NCI-H526 treated with DMSO at 0.1 percent for 48 hours (cell line): ENCODE measurements around the gene UGT1A1.
"Not testable (repeated sequence)": the region's sequence is repeated elsewhere in the genome, so short reads cannot be mapped to it uniquely, and the experiment has no call there.

ENCODE experiments used
- DNase-seq: peaks from one replicate; lab custom pipeline; 2025; lab: John Stamatoyannopoulos, UW

UGT1A1 gene

GRCh38 chr2:233760043-233760442 lies at the start of gene UGT1A1:
Gene UGT1A1, plus strand, starts transcription at chr2:233760270. Its CDS starts 18 bp downstream, at chr2:233760288.
- no peak for DNase-seq

DNA sequence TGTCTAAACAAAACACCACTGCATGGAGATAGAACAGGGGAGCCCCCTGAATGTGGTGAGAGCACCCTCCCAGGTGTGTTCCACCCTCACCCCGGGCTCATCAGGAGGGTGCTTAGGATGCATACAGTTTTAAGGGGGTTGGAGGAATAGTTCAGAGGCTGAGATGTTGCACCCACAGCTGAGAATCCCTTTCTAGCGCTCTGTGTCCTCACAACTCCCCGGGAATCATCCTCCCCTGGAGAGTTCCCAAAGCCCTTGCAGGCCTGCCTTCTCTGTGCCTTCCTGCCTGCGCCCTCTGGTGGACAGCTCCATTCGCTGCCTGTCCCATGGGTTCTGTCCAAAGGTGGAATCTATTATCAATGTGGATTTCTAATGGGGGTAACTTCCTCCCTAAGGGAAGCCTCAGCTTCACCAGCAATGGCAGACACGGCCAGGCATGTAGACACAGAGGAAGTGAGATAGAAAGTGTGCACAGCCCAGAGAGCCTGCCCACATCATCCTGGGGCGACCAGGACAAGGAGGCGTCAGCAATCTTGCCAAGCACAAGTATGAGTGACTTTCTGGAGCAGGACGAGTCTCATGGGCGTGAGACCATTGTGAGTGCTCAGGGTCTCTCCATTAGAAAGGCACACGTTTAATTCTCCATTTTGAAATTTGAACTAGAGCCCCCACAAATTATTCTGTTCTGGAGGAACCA lies 48.6 kb upstream of the UGT1A1 start:
- DNase-seq, result peak; percentile 5

DNA sequence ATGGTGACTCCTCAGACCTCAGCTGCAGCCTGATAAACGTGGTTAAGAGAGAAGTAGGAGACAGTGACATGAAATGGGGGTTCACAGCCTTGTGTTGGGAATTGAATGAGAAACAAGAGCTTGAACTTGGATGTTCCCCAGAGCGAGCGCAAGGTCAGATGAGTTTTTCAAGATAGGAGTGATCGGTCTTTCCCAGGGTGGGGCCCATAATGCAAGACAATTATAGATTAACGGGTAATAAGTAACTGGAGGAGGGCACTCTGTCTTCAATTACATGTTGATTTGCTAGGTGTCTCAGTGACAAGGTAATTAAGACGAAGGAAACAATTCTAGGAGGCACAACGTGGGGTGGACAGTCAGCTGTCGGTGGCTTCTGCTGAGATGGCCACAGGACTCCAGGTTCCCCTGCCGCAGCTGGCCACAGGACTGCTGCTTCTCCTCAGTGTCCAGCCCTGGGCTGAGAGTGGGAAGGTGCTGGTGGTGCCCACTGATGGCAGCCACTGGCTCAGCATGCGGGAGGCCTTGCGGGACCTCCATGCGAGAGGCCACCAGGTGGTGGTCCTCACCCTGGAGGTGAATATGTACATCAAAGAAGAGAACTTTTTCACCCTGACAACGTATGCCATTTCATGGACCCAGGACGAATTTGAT lies 47.3 kb upstream of the UGT1A1 start, which contains the start of gene UGT1A5:
Gene UGT1A5, plus strand, starts transcription at position 297 of the 651 bp plus-strand sequence. Its CDS starts 85 bp downstream, at position 382.
- no peak for DNase-seq

GRCh38 chr2:233713262-233713615 lies 46.8 kb upstream of the UGT1A1 start:
- DNase-seq, result no peak

- DNase-seq, result no peak
These were observed 45.9 kb upstream of the UGT1A1 start for GRCh38 chr2:233714121-233714520.

DNA sequence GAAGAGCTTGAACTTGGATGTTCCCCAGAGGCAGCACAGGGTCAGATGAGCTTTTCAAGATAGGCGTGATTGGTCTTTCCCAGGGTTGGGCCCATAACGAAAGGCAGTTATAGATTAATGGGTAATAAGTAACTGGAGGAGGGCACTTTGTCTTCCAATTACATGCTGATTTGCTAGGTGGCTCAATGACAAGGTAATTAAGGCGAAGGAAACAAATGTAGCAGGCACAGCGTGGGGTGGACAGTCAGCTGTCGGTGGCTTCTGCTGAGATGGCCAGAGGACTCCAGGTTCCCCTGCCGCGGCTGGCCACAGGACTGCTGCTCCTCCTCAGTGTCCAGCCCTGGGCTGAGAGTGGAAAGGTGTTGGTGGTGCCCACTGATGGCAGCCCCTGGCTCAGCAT lies 41.5 kb upstream of the UGT1A1 start, which contains the start of gene UGT1A4:
Gene UGT1A4, plus strand, starts transcription at position 185 of the 400 bp plus-strand sequence. Its CDS starts 85 bp downstream, at position 270.
- DNase-seq, result no peak

DNA sequence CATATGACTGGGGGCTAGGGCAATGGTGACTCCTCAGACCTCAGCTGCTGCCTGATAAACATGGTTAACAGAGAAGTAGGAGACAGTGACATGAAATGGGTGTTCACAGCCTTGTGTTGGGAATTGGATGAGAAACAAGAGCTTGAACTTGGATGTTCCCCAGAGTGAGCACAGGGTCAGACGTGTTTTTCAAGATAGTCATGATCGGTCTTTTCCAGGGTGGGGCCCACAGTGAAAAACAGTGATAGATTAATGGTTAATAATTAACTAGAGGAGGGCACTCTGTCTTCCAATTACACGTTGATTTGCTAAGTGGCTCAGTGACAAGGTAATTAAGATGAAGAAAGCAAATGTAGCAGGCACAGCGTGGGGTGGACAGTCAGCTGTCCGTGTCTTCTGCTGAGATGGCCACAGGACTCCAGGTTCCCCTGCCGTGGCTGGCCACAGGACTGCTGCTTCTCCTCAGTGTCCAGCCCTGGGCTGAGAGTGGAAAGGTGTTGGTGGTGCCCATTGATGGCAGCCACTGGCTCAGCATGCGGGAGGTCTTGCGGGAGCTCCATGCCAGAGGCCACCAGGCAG lies 31.3 kb upstream of the UGT1A1 start, which contains the start of gene UGT1A3:
Gene UGT1A3, plus strand, starts transcription at position 320 of the 579 bp plus-strand sequence. Its CDS starts 85 bp downstream, at position 405.
- DNase-seq, result no peak

- not testable (repeated sequence) for DNase-seq
These were observed 23.0 kb upstream of the UGT1A1 start for GRCh38 chr2:233736868-233737653.

- DNase-seq, result no peak
These were observed 19.2 kb upstream of the UGT1A1 start for GRCh38 chr2:233740870-233741269.

DNA sequence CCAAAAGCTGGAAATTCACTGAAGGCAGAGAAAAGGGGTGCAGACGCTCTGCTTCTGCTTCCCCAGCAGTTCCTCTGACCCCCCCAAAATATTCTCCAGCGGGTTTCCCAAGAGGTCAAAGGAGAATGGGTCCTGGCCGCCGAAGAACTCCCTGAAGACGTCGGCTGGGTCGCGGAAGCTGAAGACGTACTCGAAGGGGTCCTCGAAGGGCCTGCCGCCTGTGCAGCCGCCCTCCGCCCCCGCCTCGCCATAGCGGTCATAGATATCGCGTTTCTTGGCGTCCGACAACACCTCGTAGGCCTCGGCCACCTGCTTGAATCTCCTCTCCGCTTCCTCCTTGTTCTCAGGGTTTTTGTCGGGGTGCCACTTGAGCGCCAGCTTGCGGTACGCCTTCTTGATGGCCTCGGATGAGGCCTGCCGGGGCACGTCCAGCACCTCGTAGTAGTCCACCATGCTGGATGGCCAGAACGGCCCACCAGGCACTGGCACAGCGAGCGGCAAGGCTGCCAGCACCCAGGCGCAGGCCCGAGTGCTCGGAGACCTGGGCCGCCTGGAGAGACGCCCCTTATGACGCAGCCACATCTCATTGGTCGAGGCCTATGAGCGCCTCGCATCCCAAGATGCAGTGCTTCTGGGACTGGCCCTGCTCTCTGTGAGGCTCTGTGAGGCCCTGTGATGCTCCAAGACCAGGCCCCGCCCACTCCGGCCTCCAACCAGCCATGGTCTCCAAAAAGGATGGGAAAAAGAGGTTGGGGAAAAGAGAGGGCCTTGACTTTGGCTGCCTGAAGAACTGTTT lies 16.4 kb upstream of the UGT1A1 start:
- no peak for DNase-seq

GRCh38 chr2:233745073-233745755 lies 14.9 kb upstream of the UGT1A1 start:
- no peak for DNase-seq

DNA sequence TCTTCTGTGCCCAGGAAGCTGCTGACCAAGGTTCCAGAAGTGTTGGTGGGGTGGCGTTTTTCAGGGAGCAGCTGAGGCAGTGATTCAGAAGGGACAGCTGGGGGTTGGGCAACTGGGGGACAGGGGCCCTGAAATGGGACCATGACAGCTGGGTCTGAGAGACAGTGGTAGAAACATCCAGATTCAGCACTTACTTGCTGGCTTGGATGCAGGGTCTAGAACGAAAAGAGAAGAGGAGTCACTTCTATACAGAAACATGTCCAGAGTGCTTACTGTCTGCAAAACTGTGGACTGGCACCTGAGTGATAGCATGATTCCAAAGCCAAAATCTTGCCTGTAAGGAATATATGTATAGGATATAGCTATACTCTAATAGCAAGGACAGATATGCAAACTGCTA lies 14.2 kb upstream of the UGT1A1 start:
- DNase-seq, result not testable (repeated sequence)

DNA sequence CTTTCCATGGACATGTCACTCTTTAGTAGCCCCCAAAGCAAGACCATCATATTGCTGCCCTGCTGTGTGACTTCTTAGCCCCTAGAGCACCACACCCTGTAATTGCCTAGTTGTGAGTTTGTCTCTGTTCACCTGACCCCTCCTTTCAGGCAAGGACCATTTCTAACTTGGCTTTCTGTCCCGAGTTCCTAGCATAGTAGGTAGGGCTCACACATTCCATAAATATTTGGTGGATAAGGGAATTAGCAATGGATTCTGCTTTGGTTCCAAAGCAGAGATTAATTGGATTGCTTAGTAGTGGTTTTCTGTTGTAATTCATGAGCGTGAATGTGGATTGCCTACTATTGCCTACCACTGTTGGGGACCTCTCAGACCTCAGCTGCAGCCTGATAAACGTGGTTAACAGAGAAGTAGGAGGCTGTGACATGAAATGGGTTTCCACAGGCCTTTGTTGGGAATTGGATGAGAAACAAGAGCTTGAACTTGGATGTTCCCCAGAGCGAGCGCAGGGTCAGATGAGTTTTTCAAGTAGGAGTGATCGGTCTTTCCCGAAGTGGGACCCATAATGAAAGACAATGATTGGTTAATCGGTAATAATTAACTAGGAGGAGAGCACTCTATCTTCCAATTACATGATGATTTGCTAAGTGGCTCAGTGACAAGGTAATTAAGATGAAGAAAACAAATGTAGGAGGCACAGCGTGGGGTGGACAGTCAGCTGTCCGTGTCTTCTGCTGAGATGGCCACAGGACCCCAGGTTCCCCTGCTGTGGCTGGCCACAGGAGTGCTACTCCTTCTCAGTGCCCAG lies 13.4 kb upstream of the UGT1A1 start:
- DNase-seq, result no peak

DNA sequence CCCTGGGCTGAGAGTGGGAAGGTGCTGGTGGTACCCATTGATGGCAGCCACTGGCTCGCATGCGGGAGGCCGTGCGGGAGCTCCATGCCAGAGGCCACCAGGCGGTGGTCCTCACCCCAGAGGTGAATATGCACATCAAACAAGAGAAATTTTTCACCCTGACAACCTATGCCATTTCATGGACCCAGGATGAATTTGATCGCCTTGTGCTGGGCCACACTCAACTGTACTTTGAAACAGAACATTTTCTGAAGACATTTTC lies 12.9 kb upstream of the UGT1A1 start:
- DNase-seq, result no peak

DNA sequence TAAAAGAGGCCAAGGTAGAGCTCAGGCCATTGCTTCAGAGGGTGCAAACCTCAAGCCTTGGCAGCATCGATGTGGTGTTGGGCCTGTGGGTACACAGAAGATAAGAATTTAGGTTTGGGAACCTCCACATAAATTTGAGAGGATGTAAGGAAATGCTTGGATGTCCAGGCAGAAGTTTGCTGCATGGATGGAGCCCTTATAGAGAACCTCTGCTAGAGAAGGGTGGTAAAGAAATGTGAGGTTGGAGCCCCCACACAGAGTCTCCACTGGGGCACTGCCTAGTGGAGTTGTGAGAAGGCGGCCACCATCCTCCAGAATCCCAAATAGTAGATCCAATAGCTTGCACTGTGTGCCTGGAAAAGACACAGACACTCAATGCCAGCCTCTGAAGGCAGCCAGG lies 9.4 kb upstream of the UGT1A1 start:
- not testable (repeated sequence) for DNase-seq

DNA sequence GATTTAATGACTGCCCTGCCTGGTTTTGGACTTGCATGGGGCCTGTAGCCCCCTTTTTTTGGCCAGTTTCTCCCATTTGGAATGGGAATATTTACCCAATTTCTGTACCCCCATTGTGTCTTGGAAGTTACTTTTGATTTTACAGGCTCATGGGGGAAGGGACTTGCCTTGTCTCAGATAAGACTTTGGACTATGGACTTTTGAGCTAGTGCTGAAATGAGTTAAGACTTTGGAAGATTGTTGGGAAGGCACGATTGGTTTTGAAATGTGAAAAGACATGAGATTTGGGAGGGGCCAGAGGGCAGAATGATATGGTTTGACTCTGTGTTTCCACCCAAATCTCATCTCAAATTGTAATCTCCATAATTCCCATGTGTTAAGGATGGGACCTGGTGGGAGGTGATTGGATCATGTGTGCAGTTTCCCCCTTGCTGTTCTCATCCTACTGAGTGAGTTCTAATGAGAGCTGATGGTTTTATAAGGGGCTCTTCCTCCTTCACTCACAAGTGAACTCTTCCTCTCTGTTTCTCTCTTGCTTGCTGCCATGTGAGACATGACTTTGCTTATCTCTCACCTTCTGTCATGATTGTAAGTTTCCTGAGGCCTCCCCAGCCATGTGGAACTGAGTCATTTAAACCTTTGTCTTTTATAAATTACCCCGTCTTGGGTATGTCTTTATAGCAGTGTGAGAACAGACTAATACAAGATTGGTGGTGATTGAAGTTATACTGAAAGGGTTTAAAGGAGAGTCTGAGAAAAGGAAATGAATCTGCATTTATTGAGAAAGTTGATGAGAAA lies 8.7 kb upstream of the UGT1A1 start:
- not testable (repeated sequence) for DNase-seq

DNA sequence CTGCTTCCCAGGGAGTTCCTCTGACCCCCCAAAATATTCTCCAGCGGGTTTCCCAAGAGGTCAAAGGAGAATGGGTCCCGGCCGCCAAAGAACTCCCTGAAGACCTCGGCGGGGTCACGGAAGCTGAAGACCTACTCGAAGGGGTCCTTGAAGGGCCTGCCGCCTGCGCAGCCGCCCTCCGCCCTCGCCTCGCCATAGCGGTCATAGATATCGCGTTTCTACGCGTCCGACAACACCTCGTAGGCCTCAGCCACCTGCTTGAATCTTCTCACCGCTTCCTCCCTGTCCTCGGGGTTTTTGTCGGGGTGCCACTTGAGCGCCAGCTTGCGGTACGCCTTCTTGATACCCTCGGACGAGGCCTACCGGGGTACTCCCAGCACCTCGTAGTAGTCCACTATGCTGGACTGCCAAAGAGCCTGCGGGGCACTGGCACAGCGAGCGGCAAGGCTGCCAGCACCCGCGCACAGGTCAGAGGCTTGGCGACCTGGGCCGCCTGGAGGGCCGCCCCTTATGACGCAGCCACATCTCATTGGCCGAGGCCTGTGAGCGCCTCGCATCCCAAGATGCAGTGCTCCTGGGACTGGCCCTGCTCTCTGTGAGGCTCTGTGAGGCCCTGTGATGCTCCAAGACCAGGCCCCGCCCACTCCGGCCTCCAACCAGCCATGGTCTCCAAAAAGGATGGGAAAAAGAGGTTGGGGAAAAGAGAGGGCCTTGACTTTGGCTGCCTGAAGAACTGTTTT lies 5.0 kb upstream of the UGT1A1 start:
- no peak for DNase-seq

GRCh38 chr2:233756429-233757081 lies 3.5 kb upstream of the UGT1A1 start:
- DNase-seq, result no peak
